ENCODE data around the gene C1QTNF3.

C1QTNF3 gene

GRCh38 chr5:34054400-34054729 lies 11.4 kb upstream of the C1QTNF3 start:
- TF ChIP-seq CTCF (conservative IDR thresholded peaks at IDR 0.05; ENCODE audit: low read depth, low read length): no peak
- no peak overlapping the region for H3K4me3 ChIP-seq (ENCODE audit: low read length)
- no peak for DNase-seq (ENCODE audit: low read depth)

GRCh38 chr5:34053571-34054399 lies 10.8 kb upstream of the C1QTNF3 start:
- H3K4me3 ChIP-seq (ENCODE audit: low read length): no peak overlapping the region
- DNase-seq (ENCODE audit: low read depth): no peak
- TF ChIP-seq CTCF (conservative IDR thresholded peaks at IDR 0.05; ENCODE audit: low read depth, low read length): no peak

DNA sequence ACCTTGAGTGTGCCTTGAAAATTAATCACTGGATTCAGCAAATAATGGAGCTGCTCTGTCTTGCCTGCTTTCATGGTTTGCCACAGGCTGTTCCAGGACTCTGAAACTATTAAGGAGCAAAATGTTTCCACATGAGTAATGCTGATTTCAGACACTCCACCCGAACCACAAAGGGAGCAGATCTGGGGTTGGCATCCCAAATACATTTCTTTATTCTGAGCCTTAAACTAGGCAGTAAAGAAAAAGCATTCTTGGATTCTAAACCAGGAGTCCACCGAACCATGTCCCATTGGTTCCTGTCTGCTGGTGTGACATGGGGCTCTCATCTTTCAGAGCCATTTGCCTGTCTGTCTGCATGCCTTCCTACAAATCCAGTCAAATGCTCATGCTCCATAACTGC lies 10.1 kb upstream of the C1QTNF3 start:
- DNase-seq (ENCODE audit: low read depth): no peak
- TF ChIP-seq CTCF (conservative IDR thresholded peaks at IDR 0.05; ENCODE audit: low read depth, low read length): no peak
- H3K4me3 ChIP-seq (ENCODE audit: low read length): no peak overlapping the region

DNA sequence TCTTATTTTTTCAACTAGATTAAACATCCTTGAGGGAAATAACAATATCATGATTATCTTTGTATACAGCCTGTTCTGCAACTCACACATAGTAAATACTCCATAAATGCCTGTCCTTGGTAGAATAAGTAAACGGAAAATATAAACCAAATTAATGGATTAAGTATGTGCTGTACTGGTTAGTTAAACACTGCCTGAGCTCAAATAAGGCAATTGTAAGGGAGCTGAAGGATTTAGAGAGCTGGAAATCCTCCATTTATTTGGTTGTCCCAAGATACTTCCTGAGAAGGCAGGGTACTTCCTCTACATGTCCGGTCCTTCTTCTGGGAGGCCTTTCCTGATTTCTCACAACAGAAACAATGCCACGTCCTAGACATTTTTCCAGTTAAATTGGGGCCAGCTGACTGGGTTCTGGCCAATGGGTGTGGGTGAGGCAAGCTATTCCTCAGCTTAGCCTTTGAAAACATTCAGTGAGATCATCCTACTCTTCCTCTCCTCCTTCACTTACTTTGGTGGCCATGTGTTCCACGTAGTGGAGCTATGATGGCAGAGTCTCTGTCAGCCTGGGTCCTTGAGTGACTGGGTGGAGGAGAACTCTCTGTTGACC lies 8.5 kb upstream of the C1QTNF3 start:
- no peak for DNase-seq (ENCODE audit: low read depth)
- no peak for TF ChIP-seq CTCF (conservative IDR thresholded peaks at IDR 0.05; ENCODE audit: low read depth, low read length)
- H3K4me3 ChIP-seq (ENCODE audit: low read length): no peak overlapping the region

DNA sequence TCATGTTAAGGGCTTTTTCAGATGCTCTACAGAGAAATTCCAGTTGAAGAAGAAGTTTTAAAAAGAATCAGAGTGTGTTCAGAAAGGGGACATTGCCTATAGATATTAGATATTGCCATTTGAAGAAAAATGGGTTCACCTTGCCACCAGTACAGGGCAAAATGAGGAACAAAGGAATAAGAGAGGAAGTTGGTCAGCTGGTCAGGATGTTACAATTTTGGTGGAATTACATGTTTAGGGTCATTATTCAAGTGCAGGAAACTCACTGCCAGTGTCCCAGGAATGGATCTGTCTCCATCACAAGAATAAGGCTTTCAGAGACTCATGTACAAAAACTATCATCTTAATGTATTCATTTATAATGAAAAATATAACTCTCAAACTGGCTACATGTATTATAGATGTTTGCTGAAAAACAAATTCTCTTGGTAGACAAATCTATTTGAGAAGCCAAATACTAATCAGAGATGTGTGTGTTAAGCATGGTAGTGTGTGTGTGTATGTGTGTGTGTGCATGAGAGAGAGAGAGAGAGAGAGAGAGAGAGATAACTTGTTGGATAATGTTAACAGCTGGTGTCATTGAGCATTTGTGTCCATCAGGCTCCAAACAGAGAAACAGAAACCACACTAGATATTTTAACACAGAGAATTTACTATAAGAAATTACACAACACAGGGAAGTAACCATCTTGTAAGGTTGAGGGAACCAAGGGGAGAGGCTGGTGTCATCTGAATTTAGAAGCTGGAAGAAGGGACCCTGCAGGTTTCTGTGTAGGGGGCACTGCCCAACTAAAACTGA lies 5.0 kb upstream of the C1QTNF3 start:
- H3K4me3 ChIP-seq (ENCODE audit: low read length): no peak overlapping the region
- TF ChIP-seq CTCF (conservative IDR thresholded peaks at IDR 0.05; ENCODE audit: low read depth, low read length): no peak
- DNase-seq (ENCODE audit: low read depth): no peak

GRCh38 chr5:34047143-34047542 lies 4.1 kb upstream of the C1QTNF3 start:
- H3K4me3 ChIP-seq (ENCODE audit: low read length): no peak overlapping the region
- no peak for TF ChIP-seq CTCF (conservative IDR thresholded peaks at IDR 0.05; ENCODE audit: low read depth, low read length)
- no peak for DNase-seq (ENCODE audit: low read depth)

Measured in retinal pigment epithelial cell (primary cell).